Stimulated activated naive B cell treated with anti-CD40 and anti-IgM and Interleukin-4, amounts not matched to agents 10 μg/mL and 1 μg/mL and 100 μg/mL, for 72 hours (primary cell): ENCODE measurements around the gene HAPSTR1.

Source experiments
- ATAC-seq, 2 donors: fragments of 150-1000 bp; cut with Tn5 transposase; replicated peaks; 2 replicates each; pipeline ENCODE4 v1.10.0; 2021; ENCODE audit warnings: moderate library complexity in 1 of 2
- DNase-seq: peaks from one replicate; pipeline ENCODE4 v3.0.0; 2021
- H3K27ac Mint-ChIP-seq: one replicate; pipeline ENCODE4 v1.8.0; 2022; ENCODE audit warnings: mild to moderate bottlenecking, mixed read lengths
- H3K27me3 Mint-ChIP-seq, 2 donors: one replicate each; pipeline ENCODE4 v1.8.0; 2022; ENCODE audit warnings: mixed read lengths in 2 of 2
- H3K36me3 Mint-ChIP-seq, 2 donors: one replicate each; pipeline ENCODE4 v1.8.0; 2022; ENCODE audit warnings: mixed read lengths in 2 of 2, mild to moderate bottlenecking in 1 of 2
- H3K4me1 Mint-ChIP-seq, 2 donors: one replicate each; pipeline ENCODE4 v1.8.0; 2022; ENCODE audit warnings: mixed read lengths in 2 of 2, mild to moderate bottlenecking in 1 of 2
- H3K4me3 Mint-ChIP-seq, 2 donors: one replicate each; pipeline ENCODE4 v1.8.0; 2022; ENCODE audit warnings: mild to moderate bottlenecking in 2 of 2, mixed read lengths in 2 of 2, moderate library complexity in 1 of 2
- H3K9me3 Mint-ChIP-seq, 2 donors: one replicate each; pipeline ENCODE4 v1.8.0; 2022; ENCODE audit warnings: mixed read lengths in 2 of 2, mild to moderate bottlenecking in 1 of 2

HAPSTR1 gene

DNA sequence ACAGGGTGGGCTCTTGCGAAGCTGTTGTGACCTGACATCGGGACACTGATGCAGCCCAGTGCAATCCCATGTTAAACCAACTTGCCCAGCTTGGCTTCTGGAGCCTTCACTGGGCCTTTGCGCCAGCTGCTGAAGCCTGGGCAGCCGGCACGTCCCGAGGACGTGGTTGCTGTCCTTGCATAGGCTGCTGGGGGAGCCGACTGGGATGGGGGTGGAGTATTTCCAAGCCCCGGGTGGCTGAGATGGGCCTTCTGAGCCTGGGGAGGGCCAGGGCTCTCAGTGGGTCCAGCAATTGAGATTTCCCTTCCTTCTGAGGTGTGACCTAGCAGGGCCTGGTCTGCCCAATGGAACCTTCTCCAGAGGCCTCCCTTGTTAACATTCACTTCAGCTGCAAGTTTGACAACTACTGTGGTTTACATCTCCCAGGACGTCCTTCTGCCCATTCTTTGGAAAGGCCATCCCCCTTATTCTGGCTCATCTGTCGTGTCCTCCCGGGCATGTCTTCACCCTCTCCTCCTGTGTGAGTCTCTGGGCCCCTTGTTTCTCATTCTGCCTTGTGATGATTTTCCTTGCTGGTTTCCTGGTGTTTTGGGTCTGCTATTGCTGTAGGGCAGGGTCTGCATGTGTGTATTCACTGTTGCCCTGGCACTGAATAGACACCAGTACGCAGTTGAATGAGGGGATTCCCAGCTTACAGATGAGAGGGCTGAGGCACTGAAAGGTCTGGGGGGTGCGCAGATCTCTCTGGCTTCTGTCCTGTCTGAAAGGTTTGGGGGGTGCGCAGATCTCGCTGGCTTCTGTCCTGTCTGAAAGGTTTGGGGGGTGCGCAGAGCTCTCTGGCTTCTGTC is 34.4 kb downstream of the HAPSTR1 start:
- DNase-seq (no peak), ATAC-seq (no peak)
- Mint-ChIP-seq H3K9me3 (no peaks in the 10 kb centered on the region), H3K4me1 (peaks cover 56 to 73% of the 10 kb centered on the region in 2 donors), H3K4me3 (peak overlapping the region in 1 of 2 donors; percentile 56), H3K36me3 (peaks cover 15 to 32% of the 10 kb centered on the region in 2 donors), H3K27me3 (no peaks in the 10 kb centered on the region), H3K27ac (peak overlapping the region; percentile 83)

DNA sequence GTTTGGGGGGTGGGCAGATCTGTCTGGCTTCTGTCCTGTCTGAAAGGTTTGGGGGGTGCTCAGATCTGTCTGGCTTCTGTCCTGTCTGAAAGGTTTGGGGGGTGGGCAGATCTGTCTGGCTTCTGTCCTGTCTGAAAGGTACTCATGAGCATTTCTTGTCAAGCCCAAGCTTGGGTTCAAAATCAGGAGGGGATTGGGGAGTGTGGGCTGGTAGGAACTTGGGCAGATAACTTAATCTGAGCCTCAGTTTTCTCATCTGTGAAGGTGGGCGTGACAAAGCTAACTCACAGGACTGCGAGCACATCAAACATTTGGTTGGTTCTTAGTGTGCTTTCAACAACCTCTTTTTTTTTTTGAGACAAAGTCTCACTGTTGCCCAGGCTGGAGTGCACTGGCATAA is 35.2 kb downstream of the HAPSTR1 start:
- Mint-ChIP-seq H3K36me3 (peaks cover 15 to 32% of the 10 kb centered on the region in 2 donors), H3K27ac (peak overlapping the region; percentile 86), H3K4me3 (peak overlapping the region; percentile 3 to 32), H3K9me3 (no peaks in the 10 kb centered on the region), H3K27me3 (no peaks in the 10 kb centered on the region), H3K4me1 (peaks cover 57 to 73% of the 10 kb centered on the region in 2 donors)
- DNase-seq (no peak), ATAC-seq (no peak)

DNA sequence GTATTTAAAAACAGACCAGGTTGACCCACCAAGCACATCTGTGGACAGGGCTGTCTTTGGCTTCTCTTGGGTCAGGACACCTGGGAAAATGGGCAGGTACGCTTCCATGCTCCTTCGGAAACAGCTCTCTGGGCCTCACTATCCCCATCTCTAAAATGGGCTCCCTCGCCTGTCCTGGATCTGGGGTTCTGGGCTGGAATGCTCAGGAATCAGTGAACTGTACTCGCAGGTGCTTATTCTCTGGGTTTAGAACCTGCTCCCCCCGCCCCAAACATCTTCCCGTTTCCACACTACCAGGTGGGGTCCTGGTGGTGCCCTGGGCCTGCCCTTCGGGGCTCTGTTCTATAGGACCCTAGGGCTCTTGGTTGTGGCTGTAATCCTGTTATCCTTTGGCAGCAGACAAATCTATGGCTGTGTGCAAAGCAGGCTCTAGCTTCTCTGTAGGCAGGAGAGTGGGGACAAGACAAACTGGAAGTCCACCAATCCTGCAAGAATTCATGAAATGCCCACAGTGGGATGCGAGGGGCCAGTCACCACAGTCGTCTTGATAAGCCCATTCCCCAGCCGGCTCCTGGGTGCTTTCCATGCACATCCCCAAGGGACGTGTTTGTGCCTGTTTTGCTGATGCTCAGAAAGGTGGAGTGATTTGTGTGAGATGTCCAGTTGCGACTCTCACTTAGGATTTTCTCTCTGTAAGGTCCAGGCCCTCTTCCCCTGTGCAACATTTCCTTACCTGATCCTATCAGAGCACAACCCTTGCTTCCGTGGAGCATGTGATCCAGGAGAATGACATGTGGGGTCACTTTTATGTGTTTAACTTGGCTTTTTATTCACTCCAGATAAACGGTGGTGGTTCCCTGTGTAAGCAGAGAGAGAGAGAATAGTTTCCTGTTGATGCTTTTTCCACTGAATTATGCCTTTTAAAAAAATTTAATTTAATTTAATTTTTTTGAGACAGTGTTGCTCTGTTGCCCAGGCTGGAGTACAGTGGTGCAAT is 37.2 kb downstream of the HAPSTR1 start:
- no peak for DNase-seq
- Mint-ChIP-seq H3K27me3 (no peaks in the 10 kb centered on the region), H3K36me3 (peaks cover 12 to 23% of the 10 kb centered on the region in 2 donors), H3K27ac (peak overlapping the region; percentile 93), H3K4me1 (peaks cover 40 to 61% of the 10 kb centered on the region in 2 donors), H3K9me3 (no peaks in the 10 kb centered on the region), H3K4me3 (no peak overlapping the region)
- no peak for ATAC-seq

DNA sequence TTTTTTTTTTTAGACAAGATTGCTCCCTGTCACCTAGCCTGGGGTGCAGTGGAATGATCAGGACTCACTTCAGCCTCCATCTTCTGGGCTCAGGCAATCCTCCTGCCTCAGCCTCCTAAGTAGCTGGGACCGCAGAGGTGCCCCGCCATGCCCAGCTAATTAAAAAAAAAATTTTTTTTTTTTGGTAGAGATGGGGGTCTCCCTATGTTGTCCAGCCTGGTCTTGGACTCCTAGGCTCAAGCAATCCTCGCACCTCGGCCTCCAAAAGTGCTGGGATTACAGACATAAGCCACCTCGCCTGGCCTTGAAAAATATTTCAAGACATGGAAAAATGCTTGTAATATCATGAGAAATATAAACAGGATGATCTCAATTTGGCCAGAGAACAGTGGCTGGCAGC is 42.9 kb downstream of the HAPSTR1 start:
- Mint-ChIP-seq H3K36me3 (peaks cover 11 to 14% of the 10 kb centered on the region in 2 donors), H3K4me1 (peaks cover 20 to 38% of the 10 kb centered on the region in 2 donors)

DNA sequence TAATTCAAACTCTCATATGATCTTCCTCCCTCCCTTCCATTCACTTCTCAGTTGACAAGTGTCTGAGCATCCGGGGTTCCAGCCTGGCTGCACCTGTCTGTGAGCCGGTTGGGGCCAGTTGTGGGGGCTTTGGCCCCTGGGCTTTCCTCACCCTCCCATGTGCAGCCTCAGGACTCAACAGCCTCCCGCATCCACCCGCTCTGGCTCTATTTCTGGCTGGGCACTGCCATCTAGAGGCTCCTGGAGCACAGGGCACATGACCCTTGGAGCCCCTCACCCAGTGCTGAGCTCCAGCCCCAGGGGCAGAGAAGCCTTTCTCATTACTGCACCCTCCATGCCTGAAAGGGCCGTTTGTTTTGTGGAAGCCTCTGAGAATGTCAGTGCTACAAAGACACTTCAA is 43.3 kb downstream of the HAPSTR1 start:
- peak overlapping the region in 1 of 2 donors; percentile 1 for H3K4me3 Mint-ChIP-seq
- H3K9me3 Mint-ChIP-seq = no peaks in the 10 kb centered on the region
- peak overlapping the region; percentile 47 for H3K27ac Mint-ChIP-seq
- peaks cover 0 to 4% of the 10 kb centered on the region in 2 donors for H3K27me3 Mint-ChIP-seq
- ATAC-seq = peak; percentile 78 to 81
- H3K4me1 Mint-ChIP-seq = peaks cover 21 to 40% of the 10 kb centered on the region in 2 donors
- H3K36me3 Mint-ChIP-seq = peaks cover 11 to 14% of the 10 kb centered on the region in 2 donors
- peak; percentile 46 for DNase-seq

More for the DNA sequence above, 42.9 kb downstream of the HAPSTR1 start:
- no peak overlapping the region for H3K27ac Mint-ChIP-seq
- peaks cover 0 to 4% of the 10 kb centered on the region in 2 donors for H3K27me3 Mint-ChIP-seq
- no peak for ATAC-seq
- no peak for DNase-seq
- H3K4me3 Mint-ChIP-seq = no peak overlapping the region
- H3K9me3 Mint-ChIP-seq = no peaks in the 10 kb centered on the region

DNA sequence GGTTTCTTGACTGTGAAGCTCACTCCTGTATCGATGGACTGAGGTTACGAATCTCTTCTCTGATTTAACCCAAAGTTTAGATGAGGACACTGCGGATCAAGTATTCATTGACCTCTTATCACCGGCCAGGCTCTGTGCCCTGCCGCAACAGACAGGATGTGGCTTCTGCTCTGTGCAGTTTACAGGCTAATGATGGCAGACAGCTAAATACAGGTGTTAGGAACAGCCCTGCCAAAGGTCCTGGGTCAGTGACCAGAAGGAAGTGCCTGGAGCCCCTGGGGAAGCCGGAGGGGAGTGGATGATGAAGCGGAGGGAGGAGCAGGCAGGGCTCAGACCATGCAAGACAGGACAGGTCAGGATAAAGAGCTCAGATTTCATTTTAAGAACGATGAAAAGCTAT is 44.4 kb downstream of the HAPSTR1 start:
- peak; percentile 56 to 67 for ATAC-seq
- no peak for DNase-seq

DNA sequence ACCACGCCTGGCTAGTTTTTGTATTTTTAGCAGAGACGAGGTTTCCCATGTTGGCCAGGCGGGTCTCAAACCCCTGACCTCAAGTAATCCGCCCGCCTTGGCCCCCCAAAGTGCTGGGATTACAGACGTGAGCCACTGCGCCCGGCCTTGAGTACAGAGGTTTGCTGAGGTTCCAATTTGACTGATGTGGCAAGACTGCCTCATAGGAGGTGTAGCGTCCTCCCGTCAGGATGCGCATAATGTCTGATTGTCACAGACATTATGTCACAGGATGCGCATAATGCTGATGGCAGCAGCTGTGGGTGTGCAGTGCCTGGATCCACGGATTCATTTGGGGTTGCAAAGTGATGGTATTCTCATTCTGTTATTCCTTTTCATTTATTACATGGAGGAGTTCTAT is 45.2 kb downstream of the HAPSTR1 start:
- Mint-ChIP-seq H3K36me3 (peaks cover 15 to 21% of the 10 kb centered on the region in 2 donors), H3K4me3 (no peak overlapping the region), H3K9me3 (peaks cover 2 to 3% of the 10 kb centered on the region in 2 donors), H3K27me3 (peaks cover 0 to 8% of the 10 kb centered on the region in 2 donors), H3K4me1 (peaks cover 22 to 41% of the 10 kb centered on the region in 2 donors), H3K27ac (no peak overlapping the region)
- DNase-seq (no peak), ATAC-seq (no peak)

More for the DNA sequence above, 44.4 kb downstream of the HAPSTR1 start:
- peaks cover 24 to 41% of the 10 kb centered on the region in 2 donors for H3K4me1 Mint-ChIP-seq
- peaks cover 15 to 19% of the 10 kb centered on the region in 2 donors for H3K36me3 Mint-ChIP-seq
- H3K27me3 Mint-ChIP-seq = peaks cover 0 to 8% of the 10 kb centered on the region in 2 donors
- H3K27ac Mint-ChIP-seq = peak overlapping the region; percentile 62
- H3K4me3 Mint-ChIP-seq = no peak overlapping the region
- H3K9me3 Mint-ChIP-seq = peaks cover 2 to 3% of the 10 kb centered on the region in 2 donors

DNA sequence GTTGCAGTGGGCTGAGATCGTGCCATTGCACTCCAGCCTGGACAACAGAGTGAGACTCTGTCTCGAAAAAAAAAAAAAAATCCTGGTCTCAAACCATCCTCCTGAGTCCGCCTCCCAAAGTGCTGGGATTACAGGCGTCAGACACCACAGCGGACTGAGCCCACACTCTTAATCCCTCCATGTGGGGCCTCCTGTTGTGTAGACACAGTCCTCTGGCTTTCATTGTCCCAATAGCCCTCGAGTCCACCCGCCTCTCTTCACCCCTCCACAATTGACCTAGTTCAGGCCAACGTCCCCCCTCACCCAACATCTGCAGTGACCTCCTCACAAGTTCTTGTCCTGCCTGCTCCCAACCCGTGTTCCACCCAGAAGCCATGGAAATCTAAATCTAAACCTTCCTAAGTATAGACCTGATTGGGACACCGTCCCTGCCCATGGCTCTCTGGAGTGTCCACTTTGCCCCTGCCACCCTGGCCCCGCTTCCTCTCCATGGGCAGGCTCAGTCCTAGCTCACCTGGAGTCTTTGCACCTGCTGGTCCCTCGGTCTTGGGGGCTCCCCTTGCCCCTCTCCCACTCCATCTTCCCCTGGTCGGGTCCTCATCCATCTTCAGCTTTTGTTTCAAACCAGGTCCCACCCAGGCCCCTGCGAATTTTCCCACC is 46.7 kb downstream of the HAPSTR1 start:
- no peak for ATAC-seq
- DNase-seq = no peak
- Mint-ChIP-seq H3K4me3 (no peak overlapping the region), H3K27ac (peak overlapping the region; percentile 14), H3K36me3 (peaks cover 20 to 30% of the 10 kb centered on the region in 2 donors), H3K9me3 (peaks cover 2 to 3% of the 10 kb centered on the region in 2 donors), H3K27me3 (peaks cover 0 to 8% of the 10 kb centered on the region in 2 donors), H3K4me1 (peaks cover 22 to 35% of the 10 kb centered on the region in 2 donors)

DNA sequence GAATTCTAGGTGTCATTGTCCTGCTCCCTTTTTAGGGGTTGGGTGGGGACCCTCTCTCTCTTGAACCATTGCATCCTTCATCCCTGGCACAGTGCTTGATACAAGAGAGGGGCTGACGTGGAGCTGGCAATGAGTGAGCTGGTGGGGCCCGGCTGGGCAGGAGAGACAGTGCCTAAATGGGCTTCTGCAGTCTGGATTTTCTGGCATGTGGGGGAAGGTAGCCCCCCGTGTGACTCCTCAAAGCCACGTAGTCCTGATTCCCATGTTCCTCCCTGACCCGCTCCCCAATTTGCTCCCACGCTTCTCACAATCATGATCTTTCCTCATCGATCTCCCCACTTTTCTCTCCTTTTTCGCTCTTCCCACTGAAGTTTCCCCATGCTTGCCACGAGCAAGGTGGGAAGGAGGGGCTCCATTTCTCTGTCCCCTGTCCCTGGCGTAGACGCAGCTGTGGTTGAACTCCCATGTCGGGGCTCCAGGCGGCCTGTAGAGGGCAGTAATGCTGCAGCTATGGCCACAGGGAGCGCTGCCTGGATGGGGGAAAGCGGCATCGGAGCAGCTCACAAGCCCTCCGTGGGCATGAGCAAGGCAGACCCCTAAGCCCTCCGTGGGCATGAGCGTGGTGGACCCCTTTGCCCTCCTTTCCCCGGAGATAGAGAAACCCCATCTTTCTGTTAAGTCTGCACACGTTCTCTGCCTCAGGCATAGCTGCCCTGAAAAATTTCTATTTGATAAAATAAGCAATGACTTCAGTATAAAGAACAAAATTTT is 47.5 kb downstream of the HAPSTR1 start:
- H3K36me3 Mint-ChIP-seq = peaks cover 16 to 30% of the 10 kb centered on the region in 2 donors
- H3K27me3 Mint-ChIP-seq = peaks cover 0 to 8% of the 10 kb centered on the region in 2 donors
- ATAC-seq = peak; percentile 72 to 77
- H3K4me1 Mint-ChIP-seq = peaks cover 22 to 35% of the 10 kb centered on the region in 2 donors
- peak overlapping the region; percentile 10 to 30 for H3K4me3 Mint-ChIP-seq
- peak overlapping the region; percentile 14 for H3K27ac Mint-ChIP-seq
- peak; percentile 52 for DNase-seq
- peaks cover 2 to 3% of the 10 kb centered on the region in 2 donors for H3K9me3 Mint-ChIP-seq

DNA sequence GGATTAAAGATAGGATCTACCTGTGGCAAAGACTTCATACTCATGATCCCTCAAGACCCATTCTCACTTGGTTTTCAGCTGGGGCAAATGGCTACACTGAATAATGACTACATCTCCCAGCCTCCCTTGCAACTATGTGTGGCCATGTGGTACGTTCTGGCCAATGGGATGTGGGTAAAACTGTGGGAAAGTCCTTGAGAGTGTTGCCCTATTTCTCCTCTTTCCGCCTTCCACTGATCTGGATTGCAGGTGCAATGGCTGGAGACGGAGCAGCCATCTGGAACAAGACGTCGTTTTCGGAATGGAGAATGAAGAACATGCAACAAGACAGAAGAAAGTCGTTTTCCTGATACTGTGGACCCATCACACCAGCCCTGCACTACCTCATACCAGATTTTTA is 48.5 kb downstream of the HAPSTR1 start:
- ATAC-seq (peak; percentile 49 to 55), DNase-seq (no peak)
- Mint-ChIP-seq H3K27ac (no peak overlapping the region), H3K27me3 (peaks cover 0 to 8% of the 10 kb centered on the region in 2 donors), H3K9me3 (peaks cover 2 to 3% of the 10 kb centered on the region in 2 donors), H3K4me1 (peaks cover 18 to 30% of the 10 kb centered on the region in 2 donors), H3K36me3 (peaks cover 13 to 25% of the 10 kb centered on the region in 2 donors), H3K4me3 (peak overlapping the region in 1 of 2 donors; percentile 46)
